Lung (tissue), 12 donors: ENCODE data around the gene IDNK. TPM values are rescaled to one million over a fixed set of nuclear protein-coding genes. Genes with fewer than 3 reads are reported as not detected.

Source experiments
- ATAC-seq: fragments of 200-7000 bp; cut with Tn5 transposase; one replicate; pipeline ENCODE4 v1.9.1; 2020; ENCODE audit warnings: moderate number of reproducible peaks; ENCODE audit not compliant: insufficient read depth, low FRiP score
- DNase-seq, 3 donors: peaks; one replicate each; pipeline ENCODE4 v3.0.0-alpha.2; 2013 to 2017
- H3K27ac ChIP-seq, 2 donors: one replicate each; pipeline ENCODE4 v1.5.1; 2013; ENCODE audit warnings: mild to moderate bottlenecking in 2 of 2, moderate library complexity in 2 of 2, control low read depth in 1 of 2, inconsistent platforms in 1 of 2, low read depth in 1 of 2, low read length in 1 of 2
- H3K27me3 ChIP-seq, 3 donors: one replicate each; pipeline ENCODE4 v1.5.1; 2013; ENCODE audit warnings: low read length in 2 of 3; ENCODE audit not compliant: control insufficient read depth in 3 of 3, insufficient read depth in 3 of 3
- H3K36me3 ChIP-seq, 4 donors: one replicate each; pipeline ENCODE4 v1.5.1; 2013; ENCODE audit warnings: low read length in 4 of 4, mild to moderate bottlenecking in 1 of 4, moderate library complexity in 1 of 4; ENCODE audit not compliant: control insufficient read depth in 4 of 4, insufficient read depth in 4 of 4
- H3K4me1 ChIP-seq, 5 donors: one replicate each; pipeline ENCODE4 v1.5.1; 2013; ENCODE audit warnings: low read length in 5 of 5, mild to moderate bottlenecking in 2 of 5, moderate library complexity in 1 of 5; ENCODE audit not compliant: control insufficient read depth in 5 of 5, insufficient read depth in 5 of 5
- H3K4me3 ChIP-seq: one replicate; pipeline ENCODE4 v1.5.1; 2013; ENCODE audit warnings: mild to moderate bottlenecking, control low read depth, moderate library complexity
- H3K9ac ChIP-seq, 2 donors: one replicate each; pipeline ENCODE4 v1.5.1; 2013; ENCODE audit warnings: low read length in 2 of 2, control low read depth in 1 of 2; ENCODE audit not compliant: insufficient read depth in 1 of 2
- H3K9me3 ChIP-seq, 4 donors: one replicate each; pipeline ENCODE4 v1.5.1; 2013; ENCODE audit warnings: low read length in 3 of 4, mild to moderate bottlenecking in 1 of 4, moderate library complexity in 1 of 4; ENCODE audit not compliant: control insufficient read depth in 4 of 4, insufficient read depth in 3 of 4
- WGBS, 2 donors: extraction: QIAGEN DNeasy Blood & Tissue Kit; methylation state at CpG; one replicate each; pipeline ENCODE4 v1.1.7; 2013; 5-methylcytosine and 5-hydroxymethylcytosine counted together
- polyA plus RNA-seq, 2 donors: library from polyadenylated mRNA; stranded (reverse); fragments of 200-250 nt; gene quantifications; one replicate each; pipeline ENCODE4 v1.2.1, GENCODE V29; 2013
- total RNA-seq, 2 donors: library from RNA; depleted of rRNA in 1 of 2; stranded (reverse); fragments of >200 nt in 1 of 2; gene quantifications; one replicate each; pipeline ENCODE4 v1.2.1, GENCODE V29; 2014 to 2021
- TF ChIP-seq, protein P1 (sequence below): IDR thresholded peaks from 2 replicates; pipeline ENCODE4 v1.5.1; 2012; ENCODE audit warnings: mild to moderate bottlenecking; ENCODE audit errors: control extremely low read depth, extremely low read depth
- donor health status: control.
- donor health status: control.
- donor health status: Bipolar disorder and iron deficiency.
- donor health status: healthy.
- donor health status: DM: yes; HTN: yes; CAD: no.

IDNK gene
- total and polyA plus RNA-seq, 4 donors: 5.7 to 9.3 (median 5.8) TPM

DNA sequence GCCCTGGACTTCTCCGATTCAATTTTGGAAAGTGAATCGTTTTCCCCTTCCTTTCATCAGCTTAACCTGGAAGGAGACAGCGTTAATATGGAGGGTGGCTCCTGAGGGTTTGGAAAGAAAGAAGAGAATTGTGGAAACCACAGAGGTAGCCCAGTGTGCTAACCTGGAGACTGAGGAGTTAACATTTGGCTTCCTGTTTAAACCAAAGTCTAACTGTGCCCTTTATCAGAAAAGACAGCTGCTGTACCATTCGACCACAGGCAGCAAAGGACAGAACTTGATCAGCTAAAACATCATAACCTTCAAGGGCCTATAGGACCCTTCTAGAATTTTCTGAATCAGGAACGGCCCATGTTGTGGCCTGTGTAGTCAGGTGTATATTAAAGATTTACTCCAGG, 735 bp downstream of the IDNK start:
- H3K9me3 ChIP-seq: no peaks in the 10 kb centered on the region
- WGBS, 2 donors: 1 to 7% methylated on average over 5 of the region's 5 CpGs
- H3K36me3 ChIP-seq: no peaks in the 10 kb centered on the region
- TF ChIP-seq, protein P1, sequence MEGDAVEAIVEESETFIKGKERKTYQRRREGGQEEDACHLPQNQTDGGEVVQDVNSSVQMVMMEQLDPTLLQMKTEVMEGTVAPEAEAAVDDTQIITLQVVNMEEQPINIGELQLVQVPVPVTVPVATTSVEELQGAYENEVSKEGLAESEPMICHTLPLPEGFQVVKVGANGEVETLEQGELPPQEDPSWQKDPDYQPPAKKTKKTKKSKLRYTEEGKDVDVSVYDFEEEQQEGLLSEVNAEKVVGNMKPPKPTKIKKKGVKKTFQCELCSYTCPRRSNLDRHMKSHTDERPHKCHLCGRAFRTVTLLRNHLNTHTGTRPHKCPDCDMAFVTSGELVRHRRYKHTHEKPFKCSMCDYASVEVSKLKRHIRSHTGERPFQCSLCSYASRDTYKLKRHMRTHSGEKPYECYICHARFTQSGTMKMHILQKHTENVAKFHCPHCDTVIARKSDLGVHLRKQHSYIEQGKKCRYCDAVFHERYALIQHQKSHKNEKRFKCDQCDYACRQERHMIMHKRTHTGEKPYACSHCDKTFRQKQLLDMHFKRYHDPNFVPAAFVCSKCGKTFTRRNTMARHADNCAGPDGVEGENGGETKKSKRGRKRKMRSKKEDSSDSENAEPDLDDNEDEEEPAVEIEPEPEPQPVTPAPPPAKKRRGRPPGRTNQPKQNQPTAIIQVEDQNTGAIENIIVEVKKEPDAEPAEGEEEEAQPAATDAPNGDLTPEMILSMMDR: no peak
- H3K4me3 ChIP-seq: peak overlapping the region; percentile 69
- peaks cover 0 to 4% (median 3%) of the 10 kb centered on the region in 3 donors for H3K27me3 ChIP-seq
- peak overlapping the region; percentile 56 to 81 for H3K9ac ChIP-seq
- peak; percentile 1 for ATAC-seq
- peaks cover 0 to 9% (median 4%) of the 10 kb centered on the region in 5 donors for H3K4me1 ChIP-seq
- DNase-seq: peak in 2 of 3 donors; percentile 28 to 48
- peak overlapping the region; percentile 85 to 94 for H3K27ac ChIP-seq

DNA sequence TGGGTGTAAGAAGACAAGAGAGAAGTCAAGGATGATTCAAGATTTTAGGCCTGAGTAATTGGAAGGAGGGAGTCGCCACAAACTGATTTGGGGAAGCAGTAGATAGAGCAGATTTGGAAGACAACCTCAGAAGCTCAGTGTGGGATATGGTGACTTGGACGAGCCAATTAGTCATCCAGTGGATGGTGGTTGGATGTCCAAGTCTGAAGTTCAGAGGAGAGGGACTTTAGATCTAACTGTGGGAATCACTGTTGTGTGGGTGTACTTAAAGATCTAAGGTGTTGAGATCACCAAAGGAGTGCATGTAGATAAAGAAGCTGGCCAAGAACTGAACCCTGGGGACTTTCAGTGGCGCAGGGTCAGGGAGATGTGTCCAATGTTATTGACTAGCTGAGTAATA, 2.2 kb downstream of the IDNK start:
- Histone ChIP-seq H3K4me1 (peaks cover 0 to 9% (median 4%) of the 10 kb centered on the region in 5 donors), H3K9me3 (no peaks in the 10 kb centered on the region), H3K27me3 (peaks cover 0 to 3% (median 1%) of the 10 kb centered on the region in 3 donors), H3K9ac (no peak overlapping the region), H3K4me3 (no peak overlapping the region), H3K36me3 (no peaks in the 10 kb centered on the region), H3K27ac (no peak overlapping the region)
- WGBS, 2 donors: 80 to 83% methylated on average over 3 of the region's 3 CpGs
- ATAC-seq (no peak), DNase-seq (no peak)
- TF ChIP-seq, protein P1: no peak

GRCh38 chr9:83628540-83628939, 5.6 kb downstream of the IDNK start:
- WGBS, 2 donors: 61 to 90% methylated on average over 5 of the region's 5 CpGs
- Histone ChIP-seq H3K27me3 (no peaks in the 10 kb centered on the region), H3K4me3 (no peak overlapping the region), H3K9ac (no peak overlapping the region), H3K36me3 (no peaks in the 10 kb centered on the region), H3K9me3 (no peaks in the 10 kb centered on the region), H3K4me1 (peaks cover 0 to 7% (median 4%) of the 10 kb centered on the region in 5 donors), H3K27ac (no peak overlapping the region)
- no peak for DNase-seq
- no peak for ATAC-seq
- TF ChIP-seq, protein P1: no peak
